Effector memory CD8-positive, alpha-beta T cell (primary cell): ENCODE measurements around the gene KRTAP13-2.

ENCODE experiments used
- ATAC-seq: fragments of 150-1000 bp; cut with Tn5 transposase; replicated peaks from 2 replicates; pipeline ENCODE4 v1.10.0; 2021; ENCODE audit warnings: mild to moderate bottlenecking, moderate library complexity
- DNase-seq, 3 experiments: peaks; one replicate each; pipeline ENCODE4 v3.0.0; 2021
- H3K27ac Mint-ChIP-seq, 2 donors: one replicate each; pipeline ENCODE4 v1.8.0; 2022; ENCODE audit warnings: mild to moderate bottlenecking in 2 of 2, mixed read lengths in 2 of 2, moderate library complexity in 2 of 2
- H3K27me3 Mint-ChIP-seq, 2 donors: one replicate each; pipeline ENCODE4 v1.8.0; 2022; ENCODE audit warnings: mixed read lengths in 2 of 2
- H3K36me3 Mint-ChIP-seq: one replicate; pipeline ENCODE4 v1.8.0; 2022; ENCODE audit warnings: mild to moderate bottlenecking, moderate library complexity, mixed read lengths; ENCODE audit not compliant: insufficient read depth
- H3K4me1 Mint-ChIP-seq, 2 donors: one replicate each; pipeline ENCODE4 v1.8.0; 2022; ENCODE audit warnings: low read depth in 2 of 2, mixed read lengths in 2 of 2
- H3K4me3 Mint-ChIP-seq, 2 donors: one replicate each; pipeline ENCODE4 v1.8.0; 2022; ENCODE audit warnings: mild to moderate bottlenecking in 2 of 2, mixed read lengths in 2 of 2, moderate library complexity in 2 of 2
- H3K9me3 Mint-ChIP-seq, 2 donors: one replicate each; pipeline ENCODE4 v1.8.0; 2022; ENCODE audit warnings: mixed read lengths in 2 of 2

Gene KRTAP13-2

GRCh38 chr21:30340714-30341573 lies 31.1 kb downstream of the KRTAP13-2 start:
- ATAC-seq (no peak), DNase-seq (no peak)
- H3K27me3 Mint-ChIP-seq: no peaks in the 10 kb centered on the region
- no peaks in the 10 kb centered on the region for H3K36me3 Mint-ChIP-seq
- H3K4me1 Mint-ChIP-seq: no peaks in the 10 kb centered on the region
- no peak overlapping the region for H3K4me3 Mint-ChIP-seq
- H3K9me3 Mint-ChIP-seq: peaks cover 0 to 6% of the 10 kb centered on the region in 2 donors
- no peak overlapping the region for H3K27ac Mint-ChIP-seq

DNA sequence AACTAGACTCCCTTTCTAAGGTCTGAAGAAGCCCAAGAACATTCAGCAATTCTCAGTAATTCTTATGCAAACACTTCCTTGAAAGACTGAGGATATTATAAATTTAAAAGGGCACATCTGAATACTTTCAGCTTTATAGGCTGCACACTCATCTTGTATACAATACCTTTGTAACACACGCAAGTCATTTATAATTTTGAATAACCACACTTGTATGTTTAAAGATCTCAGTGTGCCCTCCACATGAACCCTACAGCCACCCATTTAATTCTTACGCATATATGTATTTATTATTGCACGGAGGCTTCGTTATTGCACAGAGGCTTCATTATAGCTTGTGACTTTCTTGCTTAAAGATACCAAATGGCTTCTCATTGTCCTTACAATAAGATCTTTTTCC lies 33.4 kb downstream of the KRTAP13-2 start:
- H3K9me3 Mint-ChIP-seq: peaks cover 0 to 9% of the 10 kb centered on the region in 2 donors
- ATAC-seq (no peak), DNase-seq (no peak)
- H3K36me3 Mint-ChIP-seq: no peaks in the 10 kb centered on the region
- H3K27me3 Mint-ChIP-seq: no peaks in the 10 kb centered on the region
- no peak overlapping the region for H3K4me3 Mint-ChIP-seq
- H3K27ac Mint-ChIP-seq: no peak overlapping the region
- no peaks in the 10 kb centered on the region for H3K4me1 Mint-ChIP-seq

DNA sequence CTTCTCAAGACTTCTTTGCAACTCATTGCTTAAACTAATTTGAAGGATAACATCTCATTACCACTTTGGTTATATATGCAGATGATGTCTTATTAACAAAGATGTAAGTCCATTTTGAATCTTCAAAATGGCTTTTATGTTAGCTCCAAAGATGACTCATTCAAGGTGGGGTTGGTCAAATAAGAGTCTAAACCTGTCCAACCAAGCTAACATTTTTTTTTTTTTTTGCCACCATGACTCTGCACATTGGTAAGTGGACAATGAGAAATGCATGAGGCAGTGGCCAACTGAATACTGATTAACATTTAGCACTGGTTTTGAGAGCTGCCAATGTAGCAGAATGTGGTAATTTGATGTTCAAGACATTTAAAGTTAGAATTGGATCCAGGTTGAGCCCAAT lies 34.3 kb downstream of the KRTAP13-2 start:
- H3K4me1 Mint-ChIP-seq: no peaks in the 10 kb centered on the region

GRCh38 chr21:30337276-30337744 lies 34.8 kb downstream of the KRTAP13-2 start, which contains the start of gene KRTAP27-1:
TSS of gene KRTAP27-1 (minus strand) at chr21:30337694. CDS start at chr21:30337668, 26 bp downstream.
- no peak for ATAC-seq

More for the DNA sequence above, 34.3 kb downstream of the KRTAP13-2 start:
- ATAC-seq (no peak), DNase-seq (no peak)
- Mint-ChIP-seq H3K36me3 (no peaks in the 10 kb centered on the region), H3K27ac (no peak overlapping the region), H3K27me3 (no peaks in the 10 kb centered on the region), H3K9me3 (peaks cover 0 to 9% of the 10 kb centered on the region in 2 donors), H3K4me3 (no peak overlapping the region)

DNA sequence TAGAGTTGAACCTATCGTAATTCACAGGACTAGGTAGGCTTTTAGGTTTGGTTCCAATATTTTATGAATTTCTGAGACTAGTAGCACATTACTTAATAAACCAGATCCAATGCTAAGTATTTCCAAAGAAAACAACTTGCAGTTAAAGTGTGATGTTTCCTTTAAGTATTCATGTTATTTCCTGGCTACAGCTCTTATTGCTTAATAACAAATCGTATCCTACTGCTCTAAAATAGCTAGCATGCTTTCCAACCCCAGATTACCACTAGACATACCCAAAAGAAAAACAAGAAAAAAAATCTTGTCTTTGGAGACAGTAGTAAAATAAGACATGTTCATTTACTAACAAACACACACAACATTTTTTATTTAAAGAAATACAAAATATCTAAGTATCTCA lies 35.5 kb downstream of the KRTAP13-2 start:
- H3K27me3 Mint-ChIP-seq: no peaks in the 10 kb centered on the region
- H3K4me3 Mint-ChIP-seq: no peak overlapping the region
- no peaks in the 10 kb centered on the region for H3K36me3 Mint-ChIP-seq
- ATAC-seq (no peak), DNase-seq (no peak)
- no peak overlapping the region for H3K27ac Mint-ChIP-seq
- H3K4me1 Mint-ChIP-seq: no peaks in the 10 kb centered on the region
- H3K9me3 Mint-ChIP-seq: peaks cover 0 to 9% of the 10 kb centered on the region in 2 donors

More at GRCh38 chr21:30337276-30337744, 34.8 kb downstream of the KRTAP13-2 start, which contains the start of gene KRTAP27-1:
- Mint-ChIP-seq H3K9me3 (peaks cover 0 to 9% of the 10 kb centered on the region in 2 donors), H3K27ac (no peak within 1 kb of the TSS), H3K36me3 (no peaks in the 10 kb centered on the region), H3K4me1 (no peaks in the 10 kb centered on the region), H3K27me3 (no peaks in the 10 kb centered on the region), H3K4me3 (no peak within 1 kb of the TSS)
- DNase-seq: no peak

GRCh38 chr21:30333736-30334135 lies 38.3 kb downstream of the KRTAP13-2 start:
- Mint-ChIP-seq H3K27me3 (no peaks in the 10 kb centered on the region), H3K36me3 (no peaks in the 10 kb centered on the region), H3K4me1 (no peaks in the 10 kb centered on the region), H3K27ac (no peak overlapping the region), H3K4me3 (no peak overlapping the region), H3K9me3 (peaks cover 0 to 8% of the 10 kb centered on the region in 2 donors)
- no peak for DNase-seq
- ATAC-seq: no peak

DNA sequence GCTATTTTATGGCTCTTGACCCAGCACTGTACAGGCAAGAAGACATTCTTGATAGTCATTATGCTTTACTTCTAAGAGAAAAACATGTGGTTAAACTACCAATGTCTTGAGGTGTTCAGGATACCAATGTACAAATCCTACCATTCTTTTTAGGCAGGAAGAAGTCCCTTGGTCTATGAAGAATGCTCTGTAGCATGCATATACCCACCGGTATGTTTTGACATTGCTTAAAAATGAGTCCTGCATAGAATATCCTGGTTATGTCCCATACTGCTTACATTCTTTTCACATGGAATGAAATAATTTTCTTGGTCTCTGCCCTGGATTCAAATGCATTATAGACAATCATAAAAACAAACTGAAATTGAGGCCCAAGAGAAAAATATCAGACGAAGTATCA lies 39.4 kb downstream of the KRTAP13-2 start:
- peaks cover 0 to 6% of the 10 kb centered on the region in 2 donors for H3K9me3 Mint-ChIP-seq
- no peak for DNase-seq
- no peak for ATAC-seq
- H3K36me3 Mint-ChIP-seq: no peaks in the 10 kb centered on the region
- H3K27ac Mint-ChIP-seq: no peak overlapping the region
- H3K27me3 Mint-ChIP-seq: no peaks in the 10 kb centered on the region
- H3K4me1 Mint-ChIP-seq: no peaks in the 10 kb centered on the region
- no peak overlapping the region for H3K4me3 Mint-ChIP-seq

DNA sequence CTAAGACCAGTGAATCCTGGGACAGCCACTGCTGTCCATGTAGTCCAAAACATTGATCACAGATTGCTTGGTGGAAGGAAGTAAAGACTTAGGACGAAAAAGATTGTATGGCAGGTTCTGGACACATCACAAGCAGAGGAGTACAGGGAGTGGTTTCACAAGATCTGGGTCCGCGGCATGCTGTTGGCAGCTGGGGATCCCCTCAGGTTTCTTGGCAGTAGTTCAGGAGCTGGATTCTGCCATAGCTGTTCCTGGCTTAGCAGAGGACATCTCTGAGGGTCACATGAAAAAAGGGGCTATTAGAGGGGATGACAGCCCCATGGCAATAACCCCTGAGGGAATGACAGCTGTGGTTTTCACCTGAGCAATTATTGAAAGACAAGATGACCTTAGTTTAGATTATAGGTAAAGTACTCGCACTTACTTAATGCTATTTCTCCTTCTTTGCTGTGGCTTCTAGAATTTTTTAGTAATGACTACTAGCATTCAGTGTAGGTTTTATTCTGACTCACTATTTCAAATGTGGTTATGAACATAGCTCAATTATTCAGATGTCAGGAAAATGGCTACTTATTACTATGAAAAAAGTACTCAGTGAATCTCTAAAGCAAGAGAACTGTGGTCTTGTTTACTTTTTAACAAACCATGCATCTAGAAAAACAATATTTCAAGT lies 42.7 kb downstream of the KRTAP13-2 start:
- DNase-seq (no peak), ATAC-seq (no peak)
- no peaks in the 10 kb centered on the region for H3K36me3 Mint-ChIP-seq
- no peak overlapping the region for H3K27ac Mint-ChIP-seq
- H3K27me3 Mint-ChIP-seq: no peaks in the 10 kb centered on the region
- no peaks in the 10 kb centered on the region for H3K4me1 Mint-ChIP-seq
- H3K4me3 Mint-ChIP-seq: no peak overlapping the region
- H3K9me3 Mint-ChIP-seq: no peaks in the 10 kb centered on the region

GRCh38 chr21:30326390-30326789 lies 45.7 kb downstream of the KRTAP13-2 start:
- DNase-seq: no peak
- H3K4me3 Mint-ChIP-seq: no peak overlapping the region
- no peak for ATAC-seq
- H3K27ac Mint-ChIP-seq: no peak overlapping the region
- no peaks in the 10 kb centered on the region for H3K9me3 Mint-ChIP-seq
- no peaks in the 10 kb centered on the region for H3K27me3 Mint-ChIP-seq
- no peaks in the 10 kb centered on the region for H3K4me1 Mint-ChIP-seq
- H3K36me3 Mint-ChIP-seq: no peaks in the 10 kb centered on the region
